ENCODE measurements around the gene SH3GL1. TPM values are rescaled to one million over a fixed set of nuclear protein-coding genes. Genes with fewer than 3 reads are reported as not detected.

The SH3GL1 gene
- total and polyA plus RNA-seq, 2 experiments from 2014 or later = 81.7 to 114 TPM

DNA sequence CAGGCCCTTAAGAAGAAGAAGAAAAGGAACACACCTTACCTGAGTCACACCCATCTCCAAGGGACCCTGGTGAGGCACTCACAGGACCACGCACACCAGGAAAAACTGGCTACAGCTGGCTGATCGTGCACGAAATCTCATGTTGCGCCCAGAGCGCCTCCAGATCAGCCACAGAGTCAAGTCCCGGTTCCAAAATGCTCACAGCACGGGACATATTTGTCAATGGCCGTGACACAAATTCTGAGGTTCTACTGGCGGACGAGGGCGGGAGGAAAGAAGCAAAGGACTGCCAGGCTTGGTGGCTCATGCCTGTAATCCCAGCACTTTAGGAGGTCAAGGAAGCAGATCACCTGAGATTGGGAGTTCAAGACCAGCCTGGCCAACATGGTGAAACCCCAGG, 21.5 kb downstream of the SH3GL1 start:
- H3K27ac ChIP-seq = no peak overlapping the region
- H3K4me3 ChIP-seq = no peak overlapping the region
- peaks cover 51% of the 10 kb centered on the region for H4K20me1 ChIP-seq (ENCODE audit: insufficient read depth, poor library complexity, severe bottlenecking)
- H2AFZ ChIP-seq = no peak overlapping the region
- H3K9me2 ChIP-seq (replicated peaks; ENCODE audit: insufficient read depth) = no peaks in the 10 kb centered on the region
- no peak for DNase-seq (ENCODE audit: low spot score)
- H3K4me2 ChIP-seq = no peak overlapping the region
- H3K9me3 ChIP-seq (ENCODE audit: low read depth) = no peaks in the 10 kb centered on the region
- TF ChIP-seq, protein P1, sequence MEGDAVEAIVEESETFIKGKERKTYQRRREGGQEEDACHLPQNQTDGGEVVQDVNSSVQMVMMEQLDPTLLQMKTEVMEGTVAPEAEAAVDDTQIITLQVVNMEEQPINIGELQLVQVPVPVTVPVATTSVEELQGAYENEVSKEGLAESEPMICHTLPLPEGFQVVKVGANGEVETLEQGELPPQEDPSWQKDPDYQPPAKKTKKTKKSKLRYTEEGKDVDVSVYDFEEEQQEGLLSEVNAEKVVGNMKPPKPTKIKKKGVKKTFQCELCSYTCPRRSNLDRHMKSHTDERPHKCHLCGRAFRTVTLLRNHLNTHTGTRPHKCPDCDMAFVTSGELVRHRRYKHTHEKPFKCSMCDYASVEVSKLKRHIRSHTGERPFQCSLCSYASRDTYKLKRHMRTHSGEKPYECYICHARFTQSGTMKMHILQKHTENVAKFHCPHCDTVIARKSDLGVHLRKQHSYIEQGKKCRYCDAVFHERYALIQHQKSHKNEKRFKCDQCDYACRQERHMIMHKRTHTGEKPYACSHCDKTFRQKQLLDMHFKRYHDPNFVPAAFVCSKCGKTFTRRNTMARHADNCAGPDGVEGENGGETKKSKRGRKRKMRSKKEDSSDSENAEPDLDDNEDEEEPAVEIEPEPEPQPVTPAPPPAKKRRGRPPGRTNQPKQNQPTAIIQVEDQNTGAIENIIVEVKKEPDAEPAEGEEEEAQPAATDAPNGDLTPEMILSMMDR (IDR thresholded peaks at IDR 0.05; ENCODE audit: poor library complexity) = no peak
- TF ChIP-seq EZH2phosphoT487 (IDR thresholded peaks at IDR 0.05; ENCODE audit: low read depth, severe bottlenecking, unreplicated experiment) (no peak), EZH2 (IDR thresholded peaks at IDR 0.05; ENCODE audit: borderline replicate concordance) (no peak)
- H3K4me1 ChIP-seq (ENCODE audit: insufficient read depth) = peaks cover 35% of the 10 kb centered on the region
- peaks cover 81% of the 10 kb centered on the region for H3K79me2 ChIP-seq
- no peaks in the 10 kb centered on the region for H3K36me3 ChIP-seq (replicated peaks; ENCODE audit: insufficient read depth, low read depth)
- H3K27me3 ChIP-seq = no peaks in the 10 kb centered on the region
- WGBS (ENCODE audit: low lambda C conversion rate, missing lambda C conversion rate) = 99% methylated on average over 11 of the region's 11 CpGs

DNA sequence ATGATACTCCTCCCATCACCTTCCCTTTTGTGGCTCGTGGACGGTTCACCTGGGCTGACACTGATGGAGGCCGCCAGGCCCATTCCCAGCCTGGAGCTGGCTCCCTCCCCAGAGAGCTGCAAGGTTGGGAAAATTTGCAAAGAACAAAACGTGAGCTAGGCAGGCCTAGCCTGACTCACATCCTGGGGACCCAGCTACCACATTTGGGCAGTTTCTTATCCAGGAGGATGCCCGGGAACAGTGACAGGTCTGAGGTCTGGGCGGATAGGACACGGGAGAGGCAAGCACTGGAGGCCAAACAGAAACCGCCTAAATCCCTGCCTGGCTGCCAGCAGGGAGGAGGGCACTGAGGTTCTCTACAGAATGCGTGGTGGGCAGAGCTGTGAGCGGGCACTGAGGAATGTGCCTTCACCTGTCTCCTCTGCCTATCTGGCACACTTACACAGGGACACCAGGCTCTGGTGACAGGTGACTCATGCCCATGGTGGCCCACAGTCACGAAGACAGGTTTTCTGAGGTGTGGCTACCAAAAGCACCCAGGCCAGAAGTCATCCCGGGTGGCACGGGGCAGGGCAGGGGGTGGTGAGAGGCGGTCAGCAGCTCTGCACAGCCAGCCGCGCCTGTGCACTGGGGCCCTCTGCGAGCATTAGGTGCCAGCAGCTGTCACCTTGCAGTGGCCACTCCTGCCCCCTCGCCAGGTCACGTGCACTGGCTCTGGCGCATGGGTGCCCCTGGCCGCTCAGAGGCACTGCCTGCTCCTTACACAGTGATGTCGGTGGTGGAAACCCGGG, 23.2 kb downstream of the SH3GL1 start:
- Histone ChIP-seq H3K9me3 (ENCODE audit: low read depth) (no peaks in the 10 kb centered on the region), H3K4me2 (no peak overlapping the region), H3K4me3 (no peak overlapping the region), H3K27me3 (no peaks in the 10 kb centered on the region), H4K20me1 (ENCODE audit: insufficient read depth, poor library complexity, severe bottlenecking) (peaks cover 46% of the 10 kb centered on the region), H3K36me3 (replicated peaks; ENCODE audit: insufficient read depth, low read depth) (no peaks in the 10 kb centered on the region), H3K9me2 (replicated peaks; ENCODE audit: insufficient read depth) (no peaks in the 10 kb centered on the region), H3K79me2 (peaks cover 82% of the 10 kb centered on the region), H2AFZ (no peak overlapping the region), H3K27ac (peak overlapping the region; percentile 97), H3K4me1 (ENCODE audit: insufficient read depth) (peaks cover 47% of the 10 kb centered on the region)
- TF ChIP-seq, protein P1 (IDR thresholded peaks at IDR 0.05; ENCODE audit: poor library complexity) = no peak
- TF ChIP-seq EZH2phosphoT487 (IDR thresholded peaks at IDR 0.05; ENCODE audit: low read depth, severe bottlenecking, unreplicated experiment) = no peak
- TF ChIP-seq EZH2 (IDR thresholded peaks at IDR 0.05; ENCODE audit: borderline replicate concordance) = no peak
- WGBS (ENCODE audit: low lambda C conversion rate, missing lambda C conversion rate) = 93% methylated on average over 23 of the region's 23 CpGs
- no peak for DNase-seq (ENCODE audit: low spot score)

DNA sequence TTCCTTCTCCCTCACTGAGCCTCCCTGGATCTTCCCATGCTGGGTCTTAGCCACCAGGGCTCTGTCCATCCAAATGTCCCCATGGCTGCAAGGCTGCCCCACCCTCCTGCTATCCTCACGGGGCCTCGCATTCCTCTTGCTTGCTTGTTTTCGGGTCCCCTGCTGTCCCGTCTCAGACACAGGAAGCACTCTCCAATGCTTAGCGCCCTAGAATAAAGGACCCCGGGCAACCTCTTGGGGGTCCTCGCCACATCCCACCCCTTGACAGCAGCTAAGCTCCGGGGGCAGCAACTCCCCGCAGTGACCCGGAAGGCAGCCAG, 23.7 kb downstream of the SH3GL1 start:
- Histone ChIP-seq H3K4me2 (peak overlapping the region; percentile 54), H3K36me3 (replicated peaks; ENCODE audit: insufficient read depth, low read depth) (no peaks in the 10 kb centered on the region), H4K20me1 (ENCODE audit: insufficient read depth, poor library complexity, severe bottlenecking) (peaks cover 46% of the 10 kb centered on the region), H3K27ac (peak overlapping the region; percentile 97), H3K4me1 (ENCODE audit: insufficient read depth) (peaks cover 48% of the 10 kb centered on the region), H3K79me2 (peaks cover 83% of the 10 kb centered on the region), H3K4me3 (no peak overlapping the region), H2AFZ (no peak overlapping the region), H3K9me2 (replicated peaks; ENCODE audit: insufficient read depth) (no peaks in the 10 kb centered on the region), H3K27me3 (no peaks in the 10 kb centered on the region), H3K9me3 (ENCODE audit: low read depth) (no peaks in the 10 kb centered on the region)
- DNase-seq (ENCODE audit: low spot score) = no peak
- 78% methylated on average over 10 of the region's 10 CpGs for WGBS (ENCODE audit: low lambda C conversion rate, missing lambda C conversion rate)
- TF ChIP-seq EZH2phosphoT487 (IDR thresholded peaks at IDR 0.05; ENCODE audit: low read depth, severe bottlenecking, unreplicated experiment) = no peak
- TF ChIP-seq, protein P1 (IDR thresholded peaks at IDR 0.05; ENCODE audit: poor library complexity) = no peak
- no peak for TF ChIP-seq EZH2 (IDR thresholded peaks at IDR 0.05; ENCODE audit: borderline replicate concordance)

Measured in hepatocyte (in vitro differentiated cells).